ENCODE data around the gene RELB. TPM values are rescaled to one million over a fixed set of nuclear protein-coding genes. Genes with fewer than 3 reads are reported as not detected.

RELB gene
- total and polyA plus RNA-seq, 10 of the 15 experiments (the other 5 are each of a cell fraction or from before 2014, with no cell fraction given), result 0.66 to 43.8 (median 12.8) TPM

DNA sequence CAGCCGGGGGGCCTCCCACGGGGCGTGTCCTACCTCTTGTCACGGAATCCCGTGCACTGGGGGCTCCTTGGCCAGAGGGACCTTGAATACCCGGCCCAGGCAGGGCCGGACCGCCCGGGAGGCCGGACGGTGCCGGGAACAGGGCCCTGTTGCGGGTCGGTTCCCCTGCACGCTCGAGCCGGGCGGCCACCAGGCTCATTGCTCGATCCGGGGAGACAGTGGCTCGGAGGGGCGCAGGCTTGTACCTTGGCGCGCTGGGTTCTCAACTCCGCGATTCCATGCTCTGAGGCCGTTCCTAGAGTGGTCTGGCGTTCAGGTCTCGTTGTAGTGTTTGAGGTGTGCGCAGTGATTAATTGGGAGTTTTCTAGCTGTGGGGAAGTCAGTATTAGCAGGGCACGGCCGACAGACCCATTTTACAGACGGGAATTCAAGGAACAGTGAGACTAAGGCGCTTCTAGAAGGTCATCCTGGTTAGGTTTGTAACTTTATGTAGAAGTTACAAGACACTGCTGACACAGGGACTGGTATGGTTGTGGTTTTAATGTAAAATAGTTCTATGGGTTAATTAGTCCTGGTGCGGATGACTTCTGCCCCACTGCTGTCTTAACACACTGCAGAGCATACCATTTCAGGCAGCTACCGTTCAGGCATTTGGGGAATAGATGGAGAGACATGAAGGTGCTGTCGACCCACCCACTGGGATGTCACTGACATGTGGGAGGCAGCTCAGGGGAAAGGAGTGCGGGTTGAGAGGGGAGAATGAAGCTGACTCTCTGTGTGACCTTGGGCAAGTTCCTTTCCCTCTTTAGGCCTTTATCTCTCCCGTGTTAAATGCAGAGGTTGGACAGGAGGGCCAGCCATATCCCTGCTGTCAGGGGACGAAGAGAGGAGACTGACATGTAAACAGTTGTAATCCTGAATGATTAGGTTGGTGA, 45.5 kb upstream of the RELB start:
- ChIA-PET CTCF (interaction anchor here (0.6 to 1.3 kb wide), 3 partner anchors 52 to 110 kb away, joined by 3 to 4 read pairs (median 4); no protein-coding TSS in a partner anchor), SMC1A (ENCODE audit: uncharacterized antibody, unreplicated experiment) (interaction anchor here (0.6 to 2.0 kb wide), 5 partner anchors 83 to 209 kb away, joined by 3 to 6 read pairs (median 3); partner anchors contain the start of gene CLASRP), RAD21 (ENCODE audit: unreplicated experiment) (interaction anchor here (0.6 kb wide), 1 partner anchor 206 kb away, joined by 3 read pairs; no protein-coding TSS in a partner anchor), POLR2A (interaction anchor here (0.5 to 1.4 kb wide), 4 partner anchors 11 to 84 kb away, joined by 3 to 6 read pairs (median 4); partner anchors contain the start of gene CLASRP)
- Histone ChIP-seq H2AFZ (ENCODE audit: control insufficient read depth, low read depth, low read length) (peak overlapping the region; percentile 81), H3K9ac (ENCODE audit: control insufficient read depth, insufficient read depth, low read length) (peak overlapping the region; percentile 98), H3K27ac (ENCODE audit: control insufficient read depth, insufficient read depth) (peak overlapping the region; percentile 100), H3K4me3 (peak overlapping the region; percentile 80), H4K20me1 (ENCODE audit: control insufficient read depth, insufficient read depth) (no peaks in the 10 kb centered on the region), H3K4me2 (ENCODE audit: control insufficient read depth, insufficient read depth) (peak overlapping the region; percentile 46), H3K9me3 (replicated peaks; ENCODE audit: control insufficient read depth, insufficient read depth, low read length) (no peaks in the 10 kb centered on the region), H3K4me1 (ENCODE audit: control insufficient read depth, insufficient read depth, low read length) (peaks cover 13% of the 10 kb centered on the region), H3K79me2 (ENCODE audit: control insufficient read depth, insufficient read depth, low read length) (peaks cover 62% of the 10 kb centered on the region), H3K36me3 (ENCODE audit: control insufficient read depth in 2 of 2, insufficient read depth in 2 of 2, low read length in 1 of 2) (peaks cover 3% of the 10 kb centered on the region in 2 experiments; a peak in 3 of 4 replicates), H3K27me3 (replicated peaks in 1 of 2; ENCODE audit: control insufficient read depth in 2 of 2, insufficient read depth in 2 of 2, low read length in 1 of 2) (no peaks in the 10 kb centered on the region)
- FAIRE-seq (no peak), ATAC-seq (peak; percentile 47), DNase-seq (ENCODE audit: low read depth, low spot score) (no peak)
- 1% methylated on average over 40 of the region's 40 CpGs for whole genome bisulfite sequencing (ENCODE audit: insufficient coverage, insufficient replicate concordance, low lambda C conversion rate, missing lambda C conversion rate)
- TF ChIP-seq IKZF1 (conservative IDR thresholded peaks at IDR 0.05) (0 out of 2 replicates have a peak, but pooled peaks have one; percentile 26), ZNF207 (IDR thresholded peaks at IDR 0.05; ENCODE audit: borderline replicate concordance) (0 out of 2 replicates have a peak, but pooled peaks have one; percentile 24), POLR2AphosphoS5 (IDR thresholded peaks at IDR 0.05; ENCODE audit: low read length) (no peak), GATAD2B (conservative IDR thresholded peaks at IDR 0.05; ENCODE audit: low read depth) (0 out of 2 replicates have a peak, but pooled peaks have one; percentile 46), BHLHE40 (IDR thresholded peaks at IDR 0.05; ENCODE audit: borderline replicate concordance in 1 of 2, low read depth in 2 of 2, low read length in 1 of 2) (peak in 1 of 2 experiments; percentile 58; a peak in 1 of 4 replicates), NKRF (conservative IDR thresholded peaks at IDR 0.05) (0 out of 2 replicates have a peak, but pooled peaks have one; percentile 8), NBN (IDR thresholded peaks at IDR 0.05) (no peak), SMARCA5 (IDR thresholded peaks at IDR 0.05) (peak; percentile 28; the same call in 1 of the 2 replicates), CHD4 (IDR thresholded peaks at IDR 0.05) (no peak), LARP7 (IDR thresholded peaks at IDR 0.05) (peak; percentile 75)
- in situ Hi-C loops (cut with MboI), result loop anchor here (10.0 kb wide), 1 partner anchor 51 kb away; the partner anchor contains the start of gene APOE
- intact Hi-C loops (cut with micrococcal nuclease; ENCODE audit: unreplicated experiment), result no loop called here
- BruUV-seq (replicated peaks), result TSS peak; percentile 62
